H1 (cell line): ENCODE data around the gene PLEKHG4. TPM values are rescaled to one million over a fixed set of nuclear protein-coding genes. Genes with fewer than 3 reads are reported as not detected.

Experiments
- CTCF ChIA-PET: fragments of 300-600 bp; sonication (Branson Sonifier 250); formaldehyde crosslinking; loops from one replicate; lab custom pipeline; 2021; ENCODE audit not compliant: partially characterized antibody; lab: Charles Lee
- POLR2A ChIA-PET: fragments of 300-600 bp; sonication (Branson Sonifier 250); formaldehyde crosslinking; loops from one replicate; lab custom pipeline; 2021; ENCODE audit warnings: inconsistent platforms; ENCODE audit not compliant: partially characterized antibody; lab: Charles Lee
- DNase-seq, 2 experiments: peaks; one replicate each; pipeline versions ENCODE4 v3.0.0 to v3.0.0-alpha.2; 2010 to 2022; ENCODE audit warnings: low spot score in 2 of 2, low read depth in 1 of 2, mixed read lengths in 1 of 2
- FAIRE-seq: peaks from 2 replicates; lab custom pipeline; 2011; peaks lifted over from hg19 to GRCh38; lab: Jason Lieb, UNC
- H2AFZ ChIP-seq: 2 replicates; pipeline ENCODE4 v1.8.1; 2012; ENCODE audit warnings: low read length, inconsistent platforms
- H2AK5ac ChIP-seq: 2 replicates; pipeline ENCODE4 v1.6.1; 2013; ENCODE audit warnings: low read depth, low read length
- H2BK120ac ChIP-seq: replicated peaks from 2 replicates; pipeline ENCODE3; 2013; ENCODE audit warnings: low read depth, low read length, inconsistent platforms
- H2BK12ac ChIP-seq: 2 replicates; pipeline ENCODE4 v1.6.1; 2013; ENCODE audit warnings: low read depth, low read length
- H2BK15ac ChIP-seq: 2 replicates; pipeline ENCODE4 v1.6.1; 2013; ENCODE audit warnings: low read length
- H2BK20ac ChIP-seq: 2 replicates; pipeline ENCODE4 v1.6.1; 2013; ENCODE audit warnings: low read length
- H2BK5ac ChIP-seq: 2 replicates; pipeline ENCODE4 v1.6.1; 2013; ENCODE audit warnings: low read depth, low read length
- H3K14ac ChIP-seq: 2 replicates; pipeline ENCODE4 v1.6.1; 2013; ENCODE audit warnings: inconsistent platforms; ENCODE audit not compliant: insufficient read length
- H3K18ac ChIP-seq: 2 replicates; pipeline ENCODE4 v1.6.1; 2013; ENCODE audit warnings: low read length; ENCODE audit errors: extremely low read depth
- H3K23ac ChIP-seq: 2 replicates; pipeline ENCODE4 v1.6.1; 2013; ENCODE audit warnings: inconsistent platforms; ENCODE audit not compliant: insufficient read length
- H3K23me2 ChIP-seq: 2 replicates; pipeline ENCODE4 v1.6.1; 2013; ENCODE audit warnings: low read depth, low read length
- H3K27ac ChIP-seq: 2 replicates; pipeline ENCODE4 v1.6.1; 2011; ENCODE audit warnings: low read depth, low read length, inconsistent platforms
- H3K27me3 ChIP-seq, 4 experiments: replicated peaks in 1 of 4; 1 replicate in 1 of 4; 2 replicates in 3 of 4; pipeline versions ENCODE4 v1.6.1 to v1.8.1; 2011 to 2013; ENCODE audit warnings: low read length in 3 of 4, mild to moderate bottlenecking in 3 of 4, inconsistent platforms in 2 of 4, mixed read lengths in 2 of 4, moderate library complexity in 1 of 4; ENCODE audit not compliant: control insufficient read depth in 3 of 4, insufficient read depth in 3 of 4; ENCODE audit errors: extremely low read depth in 1 of 4
- H3K36me3 ChIP-seq, 4 experiments: 2 replicates each; pipeline versions ENCODE4 v1.6.1 to v1.8.1; 2011 to 2013; ENCODE audit warnings: mild to moderate bottlenecking in 4 of 4, low read length in 3 of 4, moderate library complexity in 2 of 4, control low read depth in 1 of 4, inconsistent platforms in 1 of 4; ENCODE audit not compliant: insufficient read depth in 4 of 4, control insufficient read depth in 2 of 4
- H3K4ac ChIP-seq: replicated peaks from 2 replicates; pipeline ENCODE3; 2013; ENCODE audit warnings: low read length, low read depth, mixed read lengths, inconsistent platforms; ENCODE audit not compliant: insufficient read length
- H3K4me1 ChIP-seq, 4 experiments: replicated peaks in 1 of 4; 1 replicate in 1 of 4; 2 replicates in 3 of 4; pipeline versions ENCODE4 v1.6.1 to v1.8.1; 2011 to 2013; ENCODE audit warnings: low read length in 3 of 4, inconsistent platforms in 2 of 4, mixed read lengths in 1 of 4; ENCODE audit not compliant: insufficient read depth in 4 of 4, control insufficient read depth in 3 of 4
- H3K4me2 ChIP-seq, 2 experiments: 2 replicates each; pipeline versions ENCODE4 v1.6.1 to v1.8.1; 2011 to 2013; ENCODE audit warnings: low read depth in 2 of 2, low read length in 2 of 2, control low read depth in 1 of 2, inconsistent platforms in 1 of 2, mild to moderate bottlenecking in 1 of 2; ENCODE audit not compliant: insufficient read depth in 1 of 2
- H3K4me3 ChIP-seq, 4 experiments: fragments of 200-600, 300-600 bp in 1 of 4; sonication (generic), shearing (Covaris generic), sonication (Bioruptor Twin) in 1 of 4; 2 replicates each; pipeline versions ENCODE4 v1.5.1 to v1.8.1; 2011 to 2016; ENCODE audit warnings: low read length in 4 of 4, low read depth in 3 of 4, control low read depth in 2 of 4, inconsistent platforms in 2 of 4, mild to moderate bottlenecking in 2 of 4, mixed read lengths in 1 of 4, moderate library complexity in 1 of 4; ENCODE audit not compliant: insufficient read depth in 2 of 4; ENCODE audit errors: extremely low read depth in 1 of 4
- H3K56ac ChIP-seq: replicated peaks from 2 replicates; pipeline ENCODE3; 2013; ENCODE audit warnings: low read depth, mild to moderate bottlenecking, mixed read lengths, low read length, inconsistent platforms; ENCODE audit not compliant: insufficient read length
- H3K79me1 ChIP-seq: 2 replicates; pipeline ENCODE4 v1.6.1; 2013; ENCODE audit warnings: low read depth, low read length, control low read depth
- H3K79me2 ChIP-seq, 2 experiments: 2 replicates each; pipeline versions ENCODE4 v1.6.1 to v1.8.1; 2012 to 2013; ENCODE audit warnings: low read length in 2 of 2, mild to moderate bottlenecking in 2 of 2, inconsistent platforms in 1 of 2; ENCODE audit not compliant: insufficient read depth in 2 of 2, control insufficient read depth in 1 of 2
- H3K9ac ChIP-seq, 4 experiments: replicated peaks in 1 of 4; 1 replicate in 1 of 4; 2 replicates in 3 of 4; pipeline versions ENCODE4 v1.6.1 to v1.8.1; 2011 to 2013; ENCODE audit warnings: low read depth in 3 of 4, low read length in 3 of 4, control low read depth in 2 of 4, mild to moderate bottlenecking in 2 of 4, moderate library complexity in 2 of 4, inconsistent platforms in 1 of 4; ENCODE audit errors: extremely low read depth in 1 of 4
- H3K9me3 ChIP-seq, 2 experiments: 2 replicates each; pipeline versions ENCODE4 v1.6.1 to v1.8.1; 2012 to 2013; ENCODE audit warnings: mild to moderate bottlenecking in 2 of 2, moderate library complexity in 2 of 2, control low read depth in 1 of 2, inconsistent platforms in 1 of 2, low read depth in 1 of 2, low read length in 1 of 2, mixed read lengths in 1 of 2; ENCODE audit not compliant: insufficient read depth in 2 of 2
- H4K20me1 ChIP-seq, 2 experiments: replicated peaks in 1 of 2; 2 replicates each; pipeline versions ENCODE3 to v1.8.1; 2011 to 2013; ENCODE audit warnings: inconsistent platforms in 2 of 2, low read length in 2 of 2, mild to moderate bottlenecking in 1 of 2; ENCODE audit not compliant: insufficient read depth in 2 of 2, control insufficient read depth in 1 of 2
- H4K5ac ChIP-seq: 2 replicates; pipeline ENCODE4 v1.6.1; 2013; ENCODE audit warnings: low read length, low read depth, mixed read lengths, inconsistent platforms; ENCODE audit not compliant: insufficient read length
- H4K8ac ChIP-seq: 2 replicates; pipeline ENCODE4 v1.8.0; 2013; ENCODE audit warnings: mild to moderate bottlenecking, moderate library complexity, low read length, inconsistent platforms; ENCODE audit not compliant: insufficient read depth; ENCODE audit errors: extremely low read depth
- H4K91ac ChIP-seq: replicated peaks from 2 replicates; pipeline ENCODE3; 2013; ENCODE audit warnings: low read length, mixed read lengths, inconsistent platforms; ENCODE audit not compliant: insufficient read length
- CHD1 ChIP-seq: IDR thresholded peaks from 2 replicates; pipeline ENCODE4 v1.6.1; 2012; ENCODE audit warnings: low read depth, low read length, improper control_type of control experiment
- CTBP2 ChIP-seq: IDR thresholded peaks from 2 replicates; pipeline ENCODE4 v1.7.0; 2011; ENCODE audit warnings: borderline replicate concordance, mild to moderate bottlenecking, moderate library complexity, mixed read lengths, low read length; ENCODE audit not compliant: insufficient read depth, insufficient read length
- EZH2 ChIP-seq: fragments of 200-600 bp; sonication (generic); IDR thresholded peaks from 2 replicates; pipeline ENCODE4 v1.7.1; 2012; ENCODE audit warnings: low read depth, mild to moderate bottlenecking, moderate library complexity, low read length, inconsistent platforms; ENCODE audit not compliant: severe bottlenecking
- GTF2F1 ChIP-seq: IDR thresholded peaks from 2 replicates; pipeline ENCODE4 v1.6.1; 2012; ENCODE audit warnings: low read depth, low read length, improper control_type of control experiment, borderline replicate concordance
- JUN ChIP-seq: IDR thresholded peaks from 2 replicates; pipeline ENCODE4 v1.6.1; 2011; ENCODE audit warnings: low read depth, mild to moderate bottlenecking, improper control_type of control experiment, low read length
- MAX ChIP-seq: IDR thresholded peaks from 2 replicates; pipeline ENCODE4 v1.6.1; 2012; ENCODE audit warnings: inconsistent platforms
- NRF1 ChIP-seq: IDR thresholded peaks from 2 replicates; pipeline ENCODE4 v1.6.1; 2011; ENCODE audit warnings: mild to moderate bottlenecking, low read depth, low read length, improper control_type of control experiment
- POU5F1 ChIP-seq: IDR thresholded peaks from 2 replicates; pipeline ENCODE4 v1.6.1; 2011; ENCODE audit warnings: low read depth, mild to moderate bottlenecking, low read length, moderate library complexity
- SIX5 ChIP-seq: IDR thresholded peaks from 2 replicates; pipeline ENCODE4 v1.6.1; 2011; ENCODE audit warnings: mild to moderate bottlenecking, low read depth, low read length
- SP1 ChIP-seq: IDR thresholded peaks from 2 replicates; pipeline ENCODE4 v1.6.1; 2011; ENCODE audit warnings: low read depth, low read length
- YY1 ChIP-seq: IDR thresholded peaks from 2 replicates; pipeline ENCODE4 v1.6.1; 2011; ENCODE audit warnings: low read depth, mild to moderate bottlenecking, low read length
- WGBS, 2 experiments: shearing (Covaris generic) in 1 of 2; methylation state at CpG; one replicate each; pipeline versions ENCODE4 v1.1.6 to v1.1.7; 2013 to 2015; ENCODE audit warnings: low lambda C conversion rate in 2 of 2, mixed read lengths in 2 of 2, inconsistent platforms in 1 of 2, low coverage in 1 of 2, missing lambda C conversion rate in 1 of 2; ENCODE audit not compliant: insufficient replicate concordance in 2 of 2, insufficient coverage in 1 of 2, insufficient read length in 1 of 2; ENCODE audit errors: extremely low coverage in 1 of 2, missing lambda C conversion rate in 1 of 2; 5-methylcytosine and 5-hydroxymethylcytosine counted together
- polyA plus RNA-seq, 7 experiments: library from polyadenylated mRNA; depleted of rRNA in 3 of 7; stranded (reverse) in 5 of 7; unstranded in 2 of 7; fragments of >200 nt in 5 of 7; fragments of 200-250 nt in 2 of 7; gene quantifications; 1 replicate in 5 of 7; 2 replicates in 1 of 7; 4 replicates in 1 of 7; pipeline versions ENCODE4 v1.2.1 to v1.2.3, GENCODE V29; 2011 to 2013; ENCODE audit warnings: missing spikeins in 2 of 7, mixed read lengths in 2 of 7
- total RNA-seq: library from RNA; stranded (reverse); fragmentation: NEBNext Ultra II Directional; extraction: Animal tissue kit (Norgen Biotek cat#: 25700); gene quantifications from 2 replicates; pipeline ENCODE4 v1.2.1, GENCODE V29; 2021

Gene PLEKHG4
- total and polyA plus RNA-seq, 2 of the 8 experiments (the other 6 are each of a cell fraction or from before 2014, with no cell fraction given): 7.7 to 11.1 TPM

DNA sequence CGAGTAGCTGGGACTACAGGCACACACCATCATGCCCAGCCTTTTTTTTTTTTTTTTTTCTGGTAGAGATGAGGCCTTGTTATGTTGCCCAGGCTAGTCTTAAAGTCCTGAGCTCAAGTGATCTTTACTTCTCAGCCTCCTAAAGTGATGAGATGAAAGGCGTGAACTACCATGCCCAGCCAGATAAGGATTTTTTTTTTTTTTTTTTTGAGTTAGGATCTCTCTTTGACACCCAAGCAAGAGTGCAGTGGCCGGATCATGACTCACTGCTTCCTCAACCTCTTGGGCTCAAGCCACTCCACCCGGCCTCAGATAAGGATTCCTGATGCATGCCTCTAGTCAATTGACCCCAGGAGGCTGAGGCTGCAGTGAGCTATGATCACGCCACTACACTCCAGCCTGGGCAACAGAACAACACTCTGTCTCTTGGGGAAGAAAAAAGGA is 11.2 kb upstream of the PLEKHG4 start:
- Histone ChIP-seq H3K4me1 (no peaks in the 10 kb centered on the region; a peak in 1 of 7 replicates), H3K23me2 (no peaks in the 10 kb centered on the region), H3K79me2 (no peaks in the 10 kb centered on the region), H4K5ac (no peak overlapping the region), H3K56ac (no peak overlapping the region), H3K18ac (no peak overlapping the region), H3K23ac (no peak overlapping the region), H4K91ac (no peak overlapping the region), H3K27ac (no peak overlapping the region), H2BK12ac (no peak overlapping the region), H3K9ac (no peak overlapping the region), H3K79me1 (no peaks in the 10 kb centered on the region), H3K4me2 (no peak overlapping the region), H3K14ac (no peak overlapping the region), H3K27me3 (no peaks in the 10 kb centered on the region; a peak in 1 of 7 replicates), H4K8ac (no peak overlapping the region), H3K4me3 (no peak overlapping the region), H3K9me3 (no peaks in the 10 kb centered on the region), H2AK5ac (no peak overlapping the region), H2BK5ac (no peak overlapping the region), H2BK20ac (no peak overlapping the region), H2BK15ac (no peak overlapping the region), H2AFZ (no peak overlapping the region), H4K20me1 (peaks cover 2 to 4% of the 10 kb centered on the region in 2 experiments), H3K4ac (no peak overlapping the region), H2BK120ac (no peak overlapping the region), H3K36me3 (no peaks in the 10 kb centered on the region; a peak in 1 of 8 replicates)
- ChIA-PET CTCF (interaction anchor here (0.6 to 14.4 kb wide), 6 partner anchors 17 to 471 kb away, joined by 3 to 217 read pairs (median 3); no protein-coding TSS in a partner anchor), POLR2A (interaction anchor here (0.6 kb wide), 2 partner anchors 22 to 149 kb away, joined by 3 to 4 read pairs; no protein-coding TSS in a partner anchor)
- FAIRE-seq: no peak
- WGBS, 2 experiments: 79% methylated on average over 4 of the region's 5 CpGs; no CpG with 5 or more reads in 1 of the 2 experiments
- TF ChIP-seq YY1 (no peak), CHD1 (no peak), EZH2 (no peak), SIX5 (no peak), NRF1 (no peak), CTBP2 (no peak), POU5F1 (no peak), MAX (no peak), GTF2F1 (no peak), JUN (no peak), SP1 (no peak)
- DNase-seq: no peak
